Measurements from ENCODE around the gene SLC6A20. TPM values are rescaled to one million over a fixed set of nuclear protein-coding genes. Genes with fewer than 3 reads are reported as not detected.

Gene SLC6A20
- total RNA-seq, 1 experiment from 2014 or later: 0.09 TPM

GRCh38 chr3:45787551-45787950 is 8.8 kb downstream of the SLC6A20 start:
- Mint-ChIP-seq H3K4me1 (peaks cover 6% of the 10 kb centered on the region in 2 experiments), H3K9me3 (peaks cover 13 to 27% of the 10 kb centered on the region in 2 experiments), H3K27me3 (ENCODE audit: low read depth) (peaks cover 38% of the 10 kb centered on the region), H3K4me3 (no peak overlapping the region), H3K36me3 (ENCODE audit: insufficient read depth in 1 of 3, low read depth in 3 of 3) (peaks cover 0 to 17% (median 2%) of the 10 kb centered on the region in 3 experiments; a peak in 4 of 7 replicates), H3K27ac (no peak overlapping the region)
- WGBS (ENCODE audit: extremely low coverage, insufficient read length, low lambda C conversion rate): no CpG with 5 or more reads among the region's 2 CpGs
- no peak for TF ChIP-seq CTCF (conservative IDR thresholded peaks at IDR 0.05)
- no peak overlapping the region for H2BK120ac ChIP-seq (ENCODE audit: low read depth, low read length, poor library complexity, severe bottlenecking)
- no peak overlapping the region for H4K91ac ChIP-seq (ENCODE audit: insufficient read length, low read depth, low read length)
- H3K4me1 ChIP-seq (ENCODE audit: insufficient read depth, low read length): no peaks in the 10 kb centered on the region
- no peak overlapping the region for H3K4me2 ChIP-seq (ENCODE audit: insufficient read depth, insufficient read length, low read length)
- no peaks in the 10 kb centered on the region for H3K9me3 ChIP-seq (ENCODE audit: control insufficient read depth, low read depth, low read length)
- H3T11ph ChIP-seq (ENCODE audit: low read length): no peak overlapping the region
- H3K27ac ChIP-seq (ENCODE audit: insufficient read length, low read depth, low read length): no peak overlapping the region
- H3K18ac ChIP-seq (ENCODE audit: insufficient read length, low read depth, low read length): no peak overlapping the region
- H4K8ac ChIP-seq (replicated peaks; ENCODE audit: insufficient read length, low read depth, low read length): no peak overlapping the region
- H4K5ac ChIP-seq (ENCODE audit: insufficient read length, low read depth, low read length): no peak overlapping the region
- no peak overlapping the region for H2BK5ac ChIP-seq (ENCODE audit: insufficient read length, low read length)
- no peak overlapping the region for H2AFZ ChIP-seq (ENCODE audit: low read length)
- no peak overlapping the region for H3K4ac ChIP-seq (ENCODE audit: low read depth, low read length)
- no peak overlapping the region for H2AK5ac ChIP-seq (ENCODE audit: insufficient read length, low read length)
- H3K79me1 ChIP-seq (ENCODE audit: insufficient read depth, low read depth, low read length, poor library complexity, severe bottlenecking): no peaks in the 10 kb centered on the region
- DNase-seq: no peak
- no peak overlapping the region for H3K9ac ChIP-seq (ENCODE audit: extremely low read depth, insufficient read length, low read length)
- no peaks in the 10 kb centered on the region for H3K23me2 ChIP-seq (ENCODE audit: insufficient read length, low read depth, low read length, poor library complexity, severe bottlenecking)
- H3K56ac ChIP-seq (ENCODE audit: insufficient read length, low read depth, low read length): no peak overlapping the region
- no peaks in the 10 kb centered on the region for H4K20me1 ChIP-seq (ENCODE audit: control insufficient read depth, insufficient read depth, insufficient read length)
- H3K79me2 ChIP-seq (ENCODE audit: insufficient read depth, low read length): no peaks in the 10 kb centered on the region
- no peak overlapping the region for H3K14ac ChIP-seq (ENCODE audit: insufficient read depth, low read length)
- H3K27me3 ChIP-seq (ENCODE audit: insufficient read depth, low read length): no peaks in the 10 kb centered on the region
- H3K23ac ChIP-seq (ENCODE audit: insufficient read length, low read depth, low read length): no peak overlapping the region
- H2BK20ac ChIP-seq (ENCODE audit: low read depth, low read length, poor library complexity, severe bottlenecking): no peak overlapping the region
- H2BK15ac ChIP-seq (ENCODE audit: low read depth, low read length): no peak overlapping the region
- H2BK12ac ChIP-seq (ENCODE audit: insufficient read length, low read depth, low read length): no peak overlapping the region
